ENCODE measurements around the gene C2orf76.
A peak's percentile ranks its signal among the peaks of the same experiment; 100 is the strongest.
"Not testable (repeated sequence)": the region's sequence is repeated elsewhere in the genome, so short reads cannot be mapped to it uniquely, and the experiment has no call there.

Gene C2orf76

GRCh38 chr2:119366649-119367471, at the start of gene C2orf76, which contains the start of gene DBI:
TSS of gene C2orf76 (minus strand) at chr2:119366834. CDS start at chr2:119339959, 26,875 bp downstream.
TSS of gene DBI (plus strand) at chr2:119366977. CDS start at chr2:119367052, 75 bp downstream.
- DNase-seq (ENCODE audit: low spot score): peak; percentile 98

- DNase-seq (ENCODE audit: low spot score): no peak
These were observed 49.0 kb upstream of the C2orf76 start for GRCh38 chr2:119415630-119416029.

- DNase-seq (ENCODE audit: low spot score): no peak
These were observed 48.3 kb upstream of the C2orf76 start for GRCh38 chr2:119414894-119415293.

GRCh38 chr2:119409506-119409905, 42.9 kb upstream of the C2orf76 start:
- no peak for DNase-seq (ENCODE audit: low spot score)

GRCh38 chr2:119408221-119408619, 41.6 kb upstream of the C2orf76 start:
- DNase-seq (ENCODE audit: low spot score): no peak

GRCh38 chr2:119407430-119408220, 41.0 kb upstream of the C2orf76 start:
- peak; percentile 77 for DNase-seq (ENCODE audit: low spot score)

- no peak for DNase-seq (ENCODE audit: low spot score)
These were observed 38.5 kb upstream of the C2orf76 start for GRCh38 chr2:119405151-119405550.

- DNase-seq (ENCODE audit: low spot score): not testable (repeated sequence)
These were observed 37.0 kb upstream of the C2orf76 start for GRCh38 chr2:119403618-119404017.

GRCh38 chr2:119402645-119403560, 36.3 kb upstream of the C2orf76 start:
- DNase-seq (ENCODE audit: low spot score): no peak

GRCh38 chr2:119402106-119402505, 35.5 kb upstream of the C2orf76 start:
- DNase-seq (ENCODE audit: low spot score): no peak

- DNase-seq (ENCODE audit: low spot score): no peak
These were observed 30.6 kb upstream of the C2orf76 start for GRCh38 chr2:119397196-119397595.

- no peak for DNase-seq (ENCODE audit: low spot score)
These were observed 27.5 kb upstream of the C2orf76 start for GRCh38 chr2:119393971-119394748.

GRCh38 chr2:119389615-119390306, 23.1 kb upstream of the C2orf76 start:
- DNase-seq (ENCODE audit: low spot score): no peak

- no peak for DNase-seq (ENCODE audit: low spot score)
These were observed 20.9 kb upstream of the C2orf76 start for GRCh38 chr2:119387381-119388129.

- DNase-seq (ENCODE audit: low spot score): no peak
These were observed 18.8 kb upstream of the C2orf76 start for GRCh38 chr2:119385466-119385865.

- DNase-seq (ENCODE audit: low spot score): no peak
These were observed 18.3 kb upstream of the C2orf76 start for GRCh38 chr2:119384971-119385370.

GRCh38 chr2:119383410-119384140, 16.9 kb upstream of the C2orf76 start:
- DNase-seq (ENCODE audit: low spot score): no peak

- DNase-seq (ENCODE audit: low spot score): no peak
These were observed 11.9 kb upstream of the C2orf76 start for GRCh38 chr2:119378566-119378965.

- no peak for DNase-seq (ENCODE audit: low spot score)
These were observed 11.3 kb upstream of the C2orf76 start for GRCh38 chr2:119377993-119378345.

All from AG08396 (cell line).